Stimulated activated CD4-positive, alpha-beta T cell treated with anti-CD3 and anti-CD28 coated beads, Interleukin-1b, Interleukin-23, amount 100 ng/mL, for 48 hours (primary cell): ENCODE measurements around the gene FBXO21.
A peak's percentile ranks its signal among the peaks of the same experiment; 100 is the strongest.
"Not testable (repeated sequence)": the region's sequence is repeated elsewhere in the genome, so short reads cannot be mapped to it uniquely, and the experiment has no call there.

Experiments
- DNase-seq: peaks from one replicate; pipeline ENCODE4 v3.0.0-alpha.2; 2020

The FBXO21 gene

GRCh38 chr12:117190210-117190781 lies at the start of gene FBXO21:
TSS of gene FBXO21 (minus strand) at chr12:117190470. CDS start at chr12:117190456, 14 bp downstream.
- DNase-seq, result peak; percentile 92

GRCh38 chr12:117236456-117237001 lies 46.3 kb upstream of the FBXO21 start:
- DNase-seq, result peak; percentile 81

- no peak for DNase-seq
These were observed 45.0 kb upstream of the FBXO21 start for GRCh38 chr12:117235261-117235660.

GRCh38 chr12:117234441-117234840 lies 44.2 kb upstream of the FBXO21 start:
- DNase-seq, result no peak

- no peak for DNase-seq
These were observed 41.5 kb upstream of the FBXO21 start for GRCh38 chr12:117231750-117232149.

GRCh38 chr12:117228239-117228638 lies 38.0 kb upstream of the FBXO21 start:
- no peak for DNase-seq

- DNase-seq, result no peak
These were observed 36.9 kb upstream of the FBXO21 start for GRCh38 chr12:117227000-117227653.

GRCh38 chr12:117226505-117226904 lies 36.2 kb upstream of the FBXO21 start:
- no peak for DNase-seq

- DNase-seq, result no peak
These were observed 34.9 kb upstream of the FBXO21 start for GRCh38 chr12:117225179-117225578.

- DNase-seq, result not testable (repeated sequence)
These were observed 30.7 kb upstream of the FBXO21 start for GRCh38 chr12:117220947-117221346.

GRCh38 chr12:117218149-117218548 lies 27.9 kb upstream of the FBXO21 start:
- no peak for DNase-seq

- DNase-seq, result no peak
These were observed 26.4 kb upstream of the FBXO21 start for GRCh38 chr12:117216686-117217085.

GRCh38 chr12:117214797-117215196 lies 24.5 kb upstream of the FBXO21 start:
- no peak for DNase-seq

GRCh38 chr12:117213295-117213808 lies 23.1 kb upstream of the FBXO21 start:
- no peak for DNase-seq

- peak; percentile 55 for DNase-seq
These were observed 22.4 kb upstream of the FBXO21 start for GRCh38 chr12:117212563-117213190.

GRCh38 chr12:117210266-117210918 lies 20.1 kb upstream of the FBXO21 start:
- no peak for DNase-seq

- no peak for DNase-seq
These were observed 19.4 kb upstream of the FBXO21 start for GRCh38 chr12:117209626-117210025.

GRCh38 chr12:117208811-117209455 lies 18.7 kb upstream of the FBXO21 start:
- DNase-seq, result no peak

GRCh38 chr12:117208206-117208605 lies 17.9 kb upstream of the FBXO21 start:
- DNase-seq, result no peak

- DNase-seq, result no peak
These were observed 17.4 kb upstream of the FBXO21 start for GRCh38 chr12:117207675-117208074.

GRCh38 chr12:117202556-117202955 lies 12.3 kb upstream of the FBXO21 start:
- DNase-seq, result no peak

- no peak for DNase-seq
These were observed 11.8 kb upstream of the FBXO21 start for GRCh38 chr12:117202033-117202432.
